Stimulated activated CD8-positive, alpha-beta memory T cell treated with anti-CD3 and anti-CD28 coated beads, Interleukin-12 subunit alpha, Interleukin-12 subunit beta, amount 100 ng/mL, for 4 hours (primary cell): ENCODE results near the gene CIDEA.

Source experiments
- DNase-seq: peaks from one replicate; pipeline ENCODE4 v3.0.0-alpha.2; 2020; ENCODE audit warnings: low read depth

The CIDEA gene

DNA sequence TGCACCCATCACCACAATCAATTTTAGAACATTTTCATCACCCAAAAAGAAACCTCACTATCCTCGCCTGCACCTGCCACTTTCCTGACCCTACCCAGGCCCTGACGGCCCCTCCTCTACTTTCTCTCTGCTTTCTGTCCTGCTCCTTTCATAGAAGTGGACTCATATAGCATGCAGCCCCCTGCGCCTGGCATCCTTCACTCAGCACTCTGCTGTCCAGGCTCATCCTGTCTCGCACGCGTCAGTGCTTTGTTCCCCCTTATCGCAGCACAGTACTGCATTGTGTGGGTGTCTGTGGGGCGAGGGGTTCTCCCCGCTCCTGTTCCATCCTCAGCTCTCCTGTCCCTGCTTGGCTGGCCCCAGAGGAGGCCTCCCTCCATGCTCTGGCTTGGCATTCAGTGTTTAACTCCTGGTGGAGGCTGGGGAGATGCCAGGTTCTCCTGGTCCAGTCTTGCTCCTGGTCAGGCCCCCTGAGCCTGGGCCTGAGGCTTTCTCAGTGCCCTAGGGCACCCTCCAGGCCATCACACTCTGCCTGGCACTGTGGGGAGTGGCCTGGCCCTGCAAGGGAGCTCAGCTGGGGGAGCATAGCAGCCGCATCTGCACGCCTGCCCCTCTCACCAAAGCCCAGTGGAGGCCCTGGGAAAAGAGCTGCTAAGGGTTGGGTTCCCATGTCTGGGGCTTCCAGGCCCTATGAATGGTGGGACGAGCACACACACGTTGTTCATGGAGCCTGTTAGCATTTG, 47.3 kb downstream of the CIDEA start:
- DNase-seq: no peak

DNA sequence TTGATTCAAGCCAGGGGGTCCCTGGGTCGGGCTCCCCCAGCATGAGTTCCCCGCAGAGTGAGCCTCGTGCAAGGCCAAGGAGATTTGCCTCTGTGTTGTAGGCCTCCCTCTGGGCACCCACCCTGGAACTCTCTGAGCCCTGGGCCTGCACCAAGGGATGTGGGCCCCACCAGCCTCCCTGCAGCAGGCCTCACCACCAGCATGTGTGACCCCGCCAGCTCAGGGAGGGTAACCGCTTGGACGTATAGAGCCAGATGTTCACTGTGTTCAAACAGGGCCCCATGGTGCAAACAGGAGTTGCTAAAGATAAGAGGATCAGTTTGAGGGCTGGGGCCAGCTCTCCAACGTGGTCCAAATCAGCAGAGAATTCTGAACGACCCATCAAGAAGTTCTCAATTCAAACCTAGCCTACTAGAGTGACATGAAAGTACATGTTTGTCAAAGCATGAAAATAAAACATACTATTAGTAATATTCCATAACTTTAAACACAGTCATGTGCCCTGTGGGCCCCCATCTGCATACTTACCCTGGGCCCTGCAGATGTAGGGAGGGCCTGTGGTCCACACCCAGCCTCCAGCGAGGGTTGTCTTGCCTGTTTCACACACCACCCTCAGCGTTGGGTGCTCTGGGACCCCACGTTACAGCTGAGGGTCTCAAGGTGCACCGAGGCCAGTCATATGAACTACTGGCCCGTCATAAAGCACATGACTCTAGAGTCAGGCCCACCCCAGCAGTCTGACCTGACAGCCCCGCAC, 48.4 kb downstream of the CIDEA start:
- no peak for DNase-seq

DNA sequence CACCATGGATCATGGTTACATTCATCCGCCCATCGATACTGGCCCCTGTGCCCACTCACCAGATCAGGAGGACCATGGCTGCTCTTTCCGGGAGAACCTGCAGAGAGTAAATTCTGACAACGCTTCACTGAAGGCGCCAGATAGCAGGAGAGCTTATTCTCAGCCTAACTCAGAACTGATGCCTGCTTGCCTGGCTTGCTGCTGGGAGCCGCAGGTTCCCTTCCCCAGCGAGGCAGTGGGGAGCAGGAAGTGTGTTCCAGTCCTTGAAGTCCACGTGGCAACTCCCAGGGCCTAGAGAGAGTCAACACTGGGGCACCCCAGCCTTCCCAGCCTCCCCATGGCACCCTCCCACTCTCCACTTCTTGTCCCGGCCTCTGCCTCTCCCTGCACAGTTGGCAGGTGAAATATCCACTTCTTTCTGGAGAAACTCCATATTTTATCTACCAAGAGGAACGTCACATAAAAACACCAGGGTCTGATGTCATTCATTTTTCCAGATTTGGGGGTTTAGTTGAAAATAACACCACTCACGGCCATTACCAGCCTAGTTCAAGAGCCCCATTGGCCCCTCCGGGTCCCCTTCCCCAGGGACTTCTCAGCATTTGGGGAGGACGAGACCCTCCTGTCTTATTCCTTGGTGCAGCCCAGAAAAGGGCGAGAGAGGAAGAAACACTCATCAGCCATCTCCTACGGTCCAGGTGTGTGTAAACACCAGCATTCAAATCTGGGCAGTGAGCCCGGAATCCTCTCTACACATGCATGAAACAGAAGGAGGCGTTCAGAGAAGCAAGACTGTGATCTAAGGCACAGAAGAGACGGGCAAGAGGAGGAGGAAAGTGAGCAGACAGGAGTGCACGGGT, 50.4 kb downstream of the CIDEA start:
- DNase-seq: no peak

DNA sequence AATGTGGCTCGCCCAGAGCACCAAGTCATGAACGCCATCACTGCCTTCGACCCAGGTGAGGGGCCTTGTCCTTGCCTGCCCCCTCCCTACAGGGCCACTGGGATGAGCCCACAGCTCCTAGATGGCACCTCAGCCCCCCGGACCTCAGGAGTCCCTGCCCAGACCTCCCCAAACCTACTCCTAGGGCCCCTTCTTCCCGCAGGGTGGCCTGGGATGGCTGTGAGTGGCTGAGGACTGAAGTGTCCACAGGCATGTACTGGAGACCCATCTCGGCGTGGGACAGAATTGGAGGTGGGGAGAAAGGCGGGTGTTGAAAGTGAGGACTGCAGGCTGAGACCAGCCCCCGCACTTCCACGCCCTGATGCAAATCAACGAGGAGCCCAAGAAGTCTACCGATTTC, 51.0 kb downstream of the CIDEA start:
- DNase-seq: no peak

DNA sequence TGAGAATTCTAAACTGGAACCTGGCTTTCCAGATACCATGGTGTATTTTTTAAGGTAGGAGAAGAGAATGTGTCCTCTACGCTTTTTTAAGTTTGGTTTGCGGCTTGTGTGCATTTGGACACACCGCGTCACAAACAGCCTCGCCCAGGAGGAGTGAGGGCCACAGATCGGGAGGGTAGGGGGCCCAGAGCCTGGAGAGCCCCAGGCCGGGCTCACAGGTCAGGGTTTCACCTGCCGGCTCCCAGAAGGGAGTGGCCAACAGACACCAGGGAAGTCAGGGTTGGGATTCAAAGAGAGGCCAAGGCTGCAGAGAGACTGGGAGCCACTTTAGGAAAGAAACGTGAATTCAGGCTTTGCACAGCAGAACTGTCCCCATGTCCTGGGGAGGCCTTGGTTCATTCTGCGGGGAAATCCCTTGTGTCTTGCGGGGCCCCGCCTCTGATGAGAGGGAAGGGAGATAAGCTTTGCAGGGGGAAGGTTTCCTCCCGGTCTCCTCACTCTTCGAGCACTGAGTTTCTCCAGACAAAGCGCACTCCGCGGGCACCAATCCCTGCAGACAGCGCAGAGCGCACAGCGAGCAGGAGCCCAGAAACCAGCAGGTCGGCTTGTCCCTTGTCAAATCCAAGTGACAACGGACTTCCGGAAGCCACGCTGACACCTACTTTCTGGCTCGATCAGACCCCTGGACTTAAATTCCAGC, 51.9 kb downstream of the CIDEA start:
- no peak for DNase-seq

DNA sequence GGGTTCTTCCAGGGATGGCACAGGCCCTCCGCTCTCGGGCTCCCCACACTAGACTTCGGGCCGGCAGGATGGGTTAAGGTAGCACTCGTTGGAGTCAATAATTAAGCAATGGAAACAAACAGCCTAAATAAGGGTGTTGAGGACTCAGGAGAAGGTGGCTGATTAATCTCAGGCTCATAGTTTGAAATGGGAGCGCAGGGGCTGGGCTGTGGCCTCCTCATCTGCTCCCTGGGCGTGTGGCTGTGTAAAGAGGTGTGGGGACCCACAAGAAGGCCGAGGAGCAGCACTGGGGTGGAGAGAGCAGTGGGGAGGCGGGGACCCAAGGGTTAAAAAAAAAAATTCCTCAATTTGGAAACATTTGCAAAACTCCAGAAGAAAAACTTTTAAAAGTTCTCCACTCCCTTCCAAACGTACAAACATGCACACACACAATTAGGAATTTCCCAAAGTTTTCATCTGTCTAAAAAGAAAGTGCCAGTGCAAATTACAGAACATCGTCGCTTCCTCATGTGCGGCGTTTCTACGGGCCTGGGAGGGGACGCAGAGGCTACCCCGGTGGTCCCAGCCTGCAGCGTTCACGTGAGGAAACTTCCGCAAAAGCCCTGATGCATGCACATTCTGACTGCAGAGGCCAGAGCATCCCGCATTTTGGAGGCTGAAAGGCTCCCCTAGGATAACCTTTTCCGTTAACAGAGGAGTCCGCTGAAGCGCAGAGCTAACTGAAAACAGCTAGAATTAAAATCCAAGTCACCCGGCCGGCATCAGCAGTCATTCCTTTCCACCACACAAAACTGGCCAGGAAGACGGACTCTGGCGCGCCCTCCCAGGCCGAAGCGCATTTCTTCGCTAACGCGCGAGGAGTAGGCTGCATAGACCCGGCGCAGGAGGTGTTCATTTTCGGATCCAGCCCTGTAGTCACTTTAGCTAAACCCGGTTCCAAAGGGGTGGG, 52.9 kb downstream of the CIDEA start:
- DNase-seq: no peak

DNA sequence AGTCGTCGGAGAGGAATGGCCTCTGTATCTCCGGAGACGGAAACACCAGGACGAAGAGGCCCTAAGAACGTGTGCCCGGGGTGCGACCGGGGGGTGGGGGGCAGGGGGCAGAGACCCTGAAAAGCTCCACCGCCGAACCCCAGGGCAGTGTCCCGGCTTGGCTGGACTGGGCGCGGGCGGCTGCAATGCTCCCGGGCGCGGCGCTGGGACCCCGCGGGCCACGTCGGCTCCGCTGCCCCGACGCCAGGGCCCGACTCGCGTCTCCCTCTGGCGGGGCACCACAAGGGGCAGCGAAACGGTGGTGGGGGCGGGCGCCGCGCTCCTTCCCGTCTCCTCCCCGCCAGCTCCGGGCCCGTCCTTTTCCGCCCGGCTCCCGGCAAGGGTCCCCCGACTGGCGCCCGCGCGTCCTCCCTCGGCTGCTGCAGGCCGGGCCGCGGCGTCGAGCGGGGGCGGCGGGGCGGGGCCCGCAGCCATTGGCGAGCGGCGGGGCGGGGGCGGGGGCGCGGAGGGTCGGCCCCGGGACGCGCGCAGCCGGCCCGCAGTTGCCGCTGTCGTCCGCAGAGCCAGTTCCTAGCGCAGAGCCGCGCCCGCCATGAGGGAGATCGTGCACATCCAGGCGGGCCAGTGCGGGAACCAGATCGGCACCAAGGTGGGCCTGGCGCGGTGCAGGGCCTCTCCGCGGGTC, 53.7 kb downstream of the CIDEA start, which contains the start of gene TUBB6:
TSS of gene TUBB6 (plus strand) at position 541 of the 685 bp plus-strand sequence. CDS start at position 593, 52 bp downstream.
- DNase-seq: no peak

DNA sequence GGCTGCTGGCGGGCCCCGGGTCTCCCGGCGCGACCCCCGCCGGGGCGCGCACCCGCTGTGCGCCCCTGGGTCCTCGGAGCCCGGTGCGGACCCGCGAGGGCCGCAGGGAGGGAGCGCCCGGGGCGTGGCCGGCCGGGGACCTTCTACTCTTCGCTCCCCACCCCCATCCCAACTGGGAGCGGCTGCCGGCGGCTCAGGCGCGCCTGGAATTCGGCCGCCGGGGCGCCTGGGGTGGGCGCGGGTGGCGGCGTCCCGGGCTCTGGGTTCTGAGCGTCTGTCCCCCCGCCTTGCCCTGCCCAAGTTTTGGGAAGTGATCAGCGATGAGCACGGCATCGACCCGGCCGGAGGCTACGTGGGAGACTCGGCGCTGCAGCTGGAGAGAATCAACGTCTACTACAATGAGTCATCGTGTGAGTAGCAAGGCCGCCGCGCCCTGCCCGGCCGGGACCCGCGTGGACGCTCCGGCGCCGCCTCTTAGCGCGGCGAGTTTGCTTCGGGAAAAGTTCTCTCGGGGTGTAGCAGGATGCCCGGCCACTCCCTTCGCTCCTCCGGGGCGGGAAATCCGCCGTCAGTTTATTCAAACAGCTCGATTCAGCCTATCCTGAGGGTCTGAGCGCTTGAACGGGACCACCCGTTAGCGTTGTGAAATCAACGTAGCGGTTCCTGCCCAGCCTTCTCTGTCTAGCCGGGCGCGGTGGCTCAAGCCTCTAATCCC, 54.4 kb downstream of the CIDEA start:
- no peak for DNase-seq

DNA sequence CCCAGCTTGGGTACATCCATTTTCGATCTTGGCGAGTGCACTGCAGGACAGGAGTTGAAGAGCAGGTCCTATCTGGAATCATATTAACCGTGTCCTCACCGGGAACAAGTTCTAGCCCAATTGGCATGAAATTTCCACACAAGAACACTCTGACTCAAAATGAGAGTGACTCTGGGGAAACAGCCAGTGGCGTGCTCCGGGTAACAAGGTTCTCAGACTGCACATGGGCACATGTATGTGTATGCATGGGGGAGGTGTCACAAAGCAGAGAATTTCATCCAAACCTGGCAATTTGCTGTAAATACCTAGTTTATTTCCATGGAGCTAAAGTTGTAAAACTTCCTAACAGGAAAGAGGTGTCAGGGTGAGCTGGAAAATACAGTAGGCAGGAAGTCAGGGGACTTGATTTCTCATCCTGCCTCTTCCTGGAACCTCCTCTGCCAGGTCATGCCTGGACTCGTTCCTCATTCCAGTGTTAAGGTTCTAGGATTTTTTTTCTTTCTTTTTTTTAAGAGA, 55.6 kb downstream of the CIDEA start:
- no peak for DNase-seq

DNA sequence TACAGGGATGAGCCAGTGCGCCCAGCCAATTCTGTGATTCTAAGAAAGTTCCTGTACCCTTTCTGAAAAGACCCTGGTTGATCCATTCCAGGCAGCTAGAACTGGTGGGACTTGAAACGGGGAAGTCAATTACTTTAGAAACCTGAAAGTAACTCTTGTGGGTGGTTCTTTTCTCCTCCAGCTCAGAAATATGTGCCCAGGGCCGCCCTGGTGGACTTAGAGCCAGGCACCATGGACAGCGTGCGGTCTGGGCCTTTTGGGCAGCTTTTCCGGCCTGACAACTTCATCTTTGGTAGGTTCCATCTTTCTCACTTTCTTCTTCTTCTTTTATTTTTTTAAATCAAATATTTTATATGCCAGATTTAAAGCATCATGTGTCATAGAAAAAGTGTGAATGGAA, 56.6 kb downstream of the CIDEA start:
- no peak for DNase-seq

DNA sequence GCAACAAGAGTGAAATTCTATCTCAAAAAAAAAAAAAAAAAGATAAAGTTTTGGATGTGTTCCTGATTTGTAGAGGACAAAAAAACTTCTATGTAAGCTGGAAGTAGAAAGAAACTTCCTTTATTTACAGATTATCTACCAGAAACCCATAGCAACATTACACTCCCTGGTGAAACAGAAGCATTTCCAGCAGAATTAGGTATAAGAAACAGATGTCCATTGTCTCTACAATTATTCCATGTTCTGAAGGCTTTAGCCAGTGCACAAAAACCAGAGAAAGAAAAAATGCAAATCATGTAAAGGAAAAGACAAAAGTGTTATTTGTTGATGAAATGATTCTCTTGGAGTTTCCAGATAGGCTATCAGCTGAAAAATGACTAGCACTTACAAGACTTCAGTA, 58.8 kb downstream of the CIDEA start:
- DNase-seq: no peak

DNA sequence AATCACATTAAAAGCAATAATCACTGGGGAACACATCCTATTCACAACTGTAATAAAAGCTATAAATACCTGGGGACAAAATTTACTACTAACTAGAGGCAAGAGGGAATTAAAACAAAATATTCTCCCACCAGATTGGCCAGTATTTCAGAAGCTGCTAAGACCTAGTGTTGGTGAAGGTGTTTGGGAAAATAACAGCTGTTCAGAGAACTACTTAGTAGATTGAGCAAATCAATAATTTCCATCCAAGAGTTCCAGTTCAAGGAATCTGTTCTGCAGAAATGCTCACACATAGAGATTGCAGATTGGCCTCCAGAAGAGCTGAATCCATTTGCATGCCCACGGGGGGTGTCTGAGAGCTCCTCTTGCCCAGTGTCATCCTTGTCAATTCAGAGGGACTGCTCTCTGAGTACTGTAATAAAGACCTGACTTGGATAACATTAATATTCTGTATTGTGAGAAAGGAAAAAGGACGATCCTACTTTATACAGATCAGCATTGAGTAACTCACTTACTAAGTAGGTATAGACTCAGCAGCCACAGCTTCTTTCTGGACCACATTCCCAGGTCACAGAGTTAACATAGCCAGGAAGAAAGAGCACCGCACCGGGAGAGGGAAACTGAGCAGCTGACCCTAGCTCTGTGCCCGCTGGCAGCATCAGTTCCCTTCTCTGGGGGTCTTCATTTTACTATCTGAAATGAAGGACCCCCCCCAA, 59.5 kb downstream of the CIDEA start:
- DNase-seq: no peak

DNA sequence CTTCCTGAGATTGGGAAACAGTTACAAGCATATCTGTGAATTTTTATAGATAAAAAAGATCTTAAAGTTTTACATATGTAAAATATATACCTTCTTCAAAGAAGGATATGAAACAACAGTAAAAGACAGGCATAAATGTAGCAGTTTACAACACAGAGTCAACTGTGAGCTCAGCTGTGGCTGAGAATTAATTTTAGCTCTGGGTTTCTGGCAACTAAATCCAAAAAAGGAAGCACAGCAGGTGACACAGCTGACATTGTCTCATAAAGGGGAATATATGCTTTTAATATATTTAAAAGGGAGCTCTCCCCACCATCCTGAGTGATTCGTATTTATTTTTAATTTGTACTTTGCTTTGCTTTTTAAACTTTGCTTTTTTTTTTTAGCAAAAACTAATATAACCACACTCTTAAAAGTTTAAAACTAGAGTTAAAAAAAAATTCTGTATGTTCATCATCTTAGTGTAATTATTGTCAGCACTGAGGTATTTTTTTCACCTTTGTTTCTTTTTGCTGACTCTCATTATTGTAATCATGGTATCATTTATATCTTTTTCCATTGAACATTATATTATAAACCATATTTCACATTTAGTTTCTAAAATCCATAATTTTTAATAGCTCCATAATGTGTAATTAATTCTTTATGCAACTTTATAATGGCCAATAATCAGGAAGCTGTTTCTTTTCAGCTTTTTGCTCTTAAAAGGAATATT, 60.6 kb downstream of the CIDEA start:
- no peak for DNase-seq

DNA sequence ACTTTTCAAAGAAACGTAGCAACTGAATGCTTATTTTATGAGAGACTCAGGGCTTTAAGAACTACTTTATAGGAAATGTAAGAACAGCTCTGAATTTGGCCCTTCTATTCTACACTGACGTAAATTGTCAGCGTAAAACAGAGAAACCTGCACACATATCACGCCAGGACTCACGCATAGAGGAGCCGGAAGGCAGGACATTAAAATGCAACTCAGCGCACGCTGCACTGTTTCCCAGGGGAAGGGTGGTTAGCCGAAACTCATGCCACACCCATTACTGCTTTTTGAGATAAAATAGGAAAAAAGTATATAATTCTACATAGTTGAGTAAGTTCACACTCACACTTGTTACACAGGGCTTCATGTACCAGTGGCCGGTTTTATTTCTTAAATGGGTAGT, 61.3 kb downstream of the CIDEA start:
- DNase-seq: no peak

DNA sequence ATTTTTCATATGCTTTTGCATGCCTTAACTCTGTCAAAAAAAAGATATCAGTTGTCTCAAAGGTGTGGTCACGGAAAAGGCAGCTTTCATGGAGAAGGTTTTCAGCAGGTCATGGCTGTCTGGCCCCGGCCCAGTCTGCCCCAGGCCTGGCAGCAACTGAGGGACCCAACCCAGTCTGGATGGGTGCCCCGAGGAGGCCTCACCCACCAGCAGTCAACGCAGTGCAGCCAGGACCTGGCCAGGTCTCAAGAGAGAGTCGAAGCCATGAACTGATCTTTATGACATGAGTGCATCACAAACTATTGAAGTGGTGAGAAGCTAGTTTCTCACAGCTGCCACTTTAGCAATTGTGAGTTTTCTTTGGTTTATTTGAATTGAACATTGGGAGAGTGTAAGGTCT, 61.8 kb downstream of the CIDEA start:
- no peak for DNase-seq

DNA sequence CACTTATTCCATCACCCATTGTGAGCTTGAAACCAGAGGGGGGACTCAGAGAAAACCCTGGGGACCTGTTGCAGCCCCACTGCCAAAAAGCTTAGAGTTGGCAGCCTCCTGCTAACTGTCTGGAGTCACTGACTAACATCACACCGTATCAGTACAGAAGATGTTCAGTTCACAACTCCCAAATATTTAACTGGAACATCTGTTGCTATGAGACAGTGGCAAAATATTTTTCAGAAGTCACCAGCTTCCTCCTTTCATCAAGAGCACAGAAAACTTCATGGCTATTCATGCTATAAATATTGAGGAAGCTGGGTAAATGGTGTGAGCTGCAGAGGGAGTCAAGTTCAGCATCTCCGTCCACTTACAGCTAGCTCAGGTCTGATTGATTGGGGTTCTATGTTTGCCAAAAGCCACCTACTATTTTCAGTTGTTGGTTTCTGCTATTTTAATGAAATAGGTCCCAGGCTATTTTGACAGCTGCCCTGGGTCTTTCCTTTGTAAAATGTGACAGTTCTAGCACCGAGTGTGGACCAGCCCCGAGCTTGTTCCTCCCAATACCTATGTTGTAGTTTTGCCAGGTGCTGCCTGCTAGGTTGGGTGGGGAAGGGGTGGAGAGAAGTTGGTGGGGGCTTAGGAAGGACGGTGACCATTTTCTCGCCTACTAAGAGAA, 63.6 kb downstream of the CIDEA start:
- DNase-seq: no peak

DNA sequence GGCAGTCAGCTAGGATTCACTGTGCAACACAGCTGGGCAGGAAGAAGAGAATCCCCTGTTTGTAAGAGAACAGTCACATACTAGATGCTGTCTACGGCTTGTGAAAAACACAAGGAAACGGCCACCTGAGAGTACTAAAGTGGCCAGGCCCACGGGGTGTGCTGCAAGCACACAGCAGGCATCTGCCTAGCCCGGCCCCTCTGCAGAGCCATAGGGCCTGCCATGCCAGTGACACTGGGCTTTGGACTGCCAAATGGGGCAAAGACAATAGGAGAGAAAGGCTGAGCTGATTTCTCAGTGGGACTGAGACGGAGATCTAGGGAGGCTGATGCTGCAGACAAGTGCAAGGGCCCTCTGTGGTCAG, 64.2 kb downstream of the CIDEA start:
- DNase-seq: no peak

DNA sequence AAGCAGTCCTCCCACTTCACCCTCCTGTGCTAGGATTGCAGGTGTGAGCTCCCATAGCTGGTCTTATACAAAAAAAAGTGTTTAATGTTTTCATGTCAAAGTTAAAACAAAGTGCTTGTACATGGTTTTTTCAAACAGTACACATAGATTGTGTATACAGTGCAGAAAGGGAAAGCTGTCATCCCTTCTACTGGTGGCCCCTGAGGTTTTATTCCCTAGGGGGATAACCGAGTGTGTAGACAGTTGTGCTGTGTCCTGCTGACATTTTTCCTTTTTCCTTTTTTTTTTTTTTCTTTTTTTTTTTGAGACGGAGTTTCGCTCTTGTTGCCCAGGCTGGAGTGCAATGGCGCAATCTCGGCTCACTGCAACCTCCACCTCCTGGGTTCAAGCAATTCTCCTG, 64.7 kb downstream of the CIDEA start:
- no peak for DNase-seq
